ENCODE data around the gene LACTB.

LACTB gene

GRCh38 chr15:63134245-63134985 is 12.8 kb downstream of the LACTB start:
- no peak for DNase-seq (ENCODE audit: extremely low spot score)
- ChIA-PET CTCF (no interaction called here), POLR2A (interaction anchor here (3.3 kb wide), 1 partner anchor 23 kb away, joined by 8 read pairs; the partner anchor contains the start of gene RPS27L)

DNA sequence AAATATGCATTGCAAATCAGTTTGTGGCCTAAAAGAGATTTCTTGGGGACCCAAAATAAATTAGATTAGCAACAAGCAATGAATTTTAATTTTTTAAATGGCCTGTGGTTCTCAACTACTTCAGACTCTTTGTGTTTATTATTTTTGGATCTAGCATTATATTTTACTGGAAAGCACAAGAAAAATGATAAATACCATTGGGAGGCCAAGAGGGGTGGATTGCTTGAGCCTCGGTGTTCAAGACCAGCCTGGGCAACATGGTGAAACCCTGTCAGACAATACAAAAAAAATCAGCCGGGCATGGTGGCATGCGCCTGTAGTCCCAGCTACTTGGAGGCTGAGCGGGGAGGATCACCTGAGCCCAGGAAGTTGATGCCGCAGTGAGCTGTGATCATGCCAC is 13.6 kb downstream of the LACTB start:
- POLR2A ChIA-PET, result interaction anchor here (3.3 kb wide), 1 partner anchor 22 kb away, joined by 8 read pairs; the partner anchor contains the start of gene RPS27L
- TF ChIP-seq NFRKB (IDR thresholded peaks at IDR 0.05) (no peak), PKNOX1 (IDR thresholded peaks at IDR 0.05) (no peak), FOXK2 (IDR thresholded peaks at IDR 0.05) (no peak), ARNT (IDR thresholded peaks at IDR 0.05) (no peak), SP1 (IDR thresholded peaks at IDR 0.05) (no peak), ZNF384 (IDR thresholded peaks at IDR 0.05) (no peak), HDGF (IDR thresholded peaks at IDR 0.05; ENCODE audit: borderline replicate concordance) (no peak), CTBP1 (IDR thresholded peaks at IDR 0.05; ENCODE audit: borderline replicate concordance) (no peak), TARDBP (IDR thresholded peaks at IDR 0.05) (no peak), FOXM1 (IDR thresholded peaks at IDR 0.05; ENCODE audit: borderline replicate concordance) (no peak), BHLHE40 (IDR thresholded peaks at IDR 0.05; ENCODE audit: borderline replicate concordance) (no peak), SUZ12 (IDR thresholded peaks at IDR 0.05) (no peak), FOXA1 (IDR thresholded peaks at IDR 0.05) (no peak), ELF4 (IDR thresholded peaks at IDR 0.05) (no peak), LEF1 (IDR thresholded peaks at IDR 0.05; ENCODE audit: borderline replicate concordance) (no peak)
- no peak for DNase-seq (ENCODE audit: extremely low spot score)
- CTCF ChIA-PET, result no interaction called here

More at GRCh38 chr15:63134245-63134985, 12.8 kb downstream of the LACTB start:
- no peak for TF ChIP-seq TARDBP (IDR thresholded peaks at IDR 0.05)
- no peak for TF ChIP-seq FOXK2 (IDR thresholded peaks at IDR 0.05)
- no peak for TF ChIP-seq ELF4 (IDR thresholded peaks at IDR 0.05)
- TF ChIP-seq ARNT (IDR thresholded peaks at IDR 0.05), result no peak
- TF ChIP-seq ZNF384 (IDR thresholded peaks at IDR 0.05), result no peak
- no peak for TF ChIP-seq NFRKB (IDR thresholded peaks at IDR 0.05)
- no peak for TF ChIP-seq HDGF (IDR thresholded peaks at IDR 0.05; ENCODE audit: borderline replicate concordance)
- no peak for TF ChIP-seq BHLHE40 (IDR thresholded peaks at IDR 0.05; ENCODE audit: borderline replicate concordance)
- TF ChIP-seq L3MBTL2 (conservative IDR thresholded peaks at IDR 0.05), result no peak
- TF ChIP-seq PKNOX1 (IDR thresholded peaks at IDR 0.05), result no peak
- TF ChIP-seq SP1 (IDR thresholded peaks at IDR 0.05), result no peak
- no peak for TF ChIP-seq CTBP1 (IDR thresholded peaks at IDR 0.05; ENCODE audit: borderline replicate concordance)
- no peak for TF ChIP-seq FOXA1 (IDR thresholded peaks at IDR 0.05)
- TF ChIP-seq LEF1 (IDR thresholded peaks at IDR 0.05; ENCODE audit: borderline replicate concordance), result no peak
- TF ChIP-seq SUZ12 (IDR thresholded peaks at IDR 0.05), result no peak
- TF ChIP-seq FOXM1 (IDR thresholded peaks at IDR 0.05; ENCODE audit: borderline replicate concordance), result no peak

- POLR2A ChIA-PET, result interaction anchor here (3.3 kb wide), 1 partner anchor 21 kb away, joined by 8 read pairs; the partner anchor contains the start of gene RPS27L
- CTCF ChIA-PET, result no interaction called here
- DNase-seq (ENCODE audit: extremely low spot score), result no peak
- no peak for TF ChIP-seq SUZ12 (IDR thresholded peaks at IDR 0.05)
- TF ChIP-seq ELF4 (IDR thresholded peaks at IDR 0.05), result no peak
- TF ChIP-seq ARNT (IDR thresholded peaks at IDR 0.05), result no peak
- no peak for TF ChIP-seq NFRKB (IDR thresholded peaks at IDR 0.05)
- no peak for TF ChIP-seq FOXM1 (IDR thresholded peaks at IDR 0.05; ENCODE audit: borderline replicate concordance)
- TF ChIP-seq FOXA1 (IDR thresholded peaks at IDR 0.05), result no peak
- no peak for TF ChIP-seq BHLHE40 (IDR thresholded peaks at IDR 0.05; ENCODE audit: borderline replicate concordance)
- no peak for TF ChIP-seq LEF1 (IDR thresholded peaks at IDR 0.05; ENCODE audit: borderline replicate concordance)
- no peak for TF ChIP-seq TARDBP (IDR thresholded peaks at IDR 0.05)
- no peak for TF ChIP-seq L3MBTL2 (conservative IDR thresholded peaks at IDR 0.05)
- TF ChIP-seq PKNOX1 (IDR thresholded peaks at IDR 0.05), result no peak
- no peak for TF ChIP-seq ZNF384 (IDR thresholded peaks at IDR 0.05)
- no peak for TF ChIP-seq FOXK2 (IDR thresholded peaks at IDR 0.05)
- no peak for TF ChIP-seq SP1 (IDR thresholded peaks at IDR 0.05)
- no peak for TF ChIP-seq CTBP1 (IDR thresholded peaks at IDR 0.05; ENCODE audit: borderline replicate concordance)
- TF ChIP-seq HDGF (IDR thresholded peaks at IDR 0.05; ENCODE audit: borderline replicate concordance), result no peak
These were observed 14.1 kb downstream of the LACTB start for GRCh38 chr15:63135804-63136203.

DNA sequence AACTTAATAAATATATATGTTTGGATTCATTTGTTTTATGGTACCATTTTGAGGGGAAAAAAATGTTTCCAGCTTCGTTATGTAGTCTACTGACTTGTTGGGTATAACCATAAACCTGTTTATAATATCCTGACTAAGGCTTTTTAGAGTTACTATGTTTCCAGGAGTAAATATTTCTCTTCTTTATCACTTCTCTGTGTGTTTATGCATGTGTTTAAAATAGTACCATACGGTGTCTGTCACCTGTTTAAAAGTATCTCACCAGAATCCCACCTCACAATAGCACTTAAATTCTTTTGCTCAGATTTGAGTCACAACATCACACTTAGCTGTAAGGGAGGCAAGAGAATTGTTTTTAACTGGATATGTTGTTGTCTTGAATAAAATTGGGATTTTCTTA is 15.1 kb downstream of the LACTB start:
- POLR2A ChIA-PET, result interaction anchor here (3.3 kb wide), 1 partner anchor 20 kb away, joined by 8 read pairs; the partner anchor contains the start of gene RPS27L
- CTCF ChIA-PET, result no interaction called here

DNA sequence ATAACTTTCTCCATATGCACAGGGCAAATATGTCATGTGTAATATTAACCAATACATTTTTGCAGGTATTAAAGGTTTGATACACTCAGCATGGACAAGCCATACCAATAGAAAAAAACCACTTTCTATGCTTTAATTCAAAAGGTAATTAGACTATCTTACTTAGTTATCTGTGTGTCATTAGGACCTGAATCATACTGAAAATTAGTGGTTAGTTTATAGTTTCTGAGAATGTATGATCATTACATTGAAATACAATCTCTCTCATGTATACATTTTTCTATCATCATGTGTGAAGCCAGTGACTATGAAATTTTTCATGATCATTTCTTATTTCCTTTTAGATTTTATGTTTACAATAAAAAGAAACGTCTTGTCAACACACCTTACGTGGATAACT is 19.3 kb downstream of the LACTB start:
- ChIA-PET POLR2A (no interaction called here), CTCF (no interaction called here)
- TF ChIP-seq ZNF384 (IDR thresholded peaks at IDR 0.05) (no peak), LEF1 (IDR thresholded peaks at IDR 0.05; ENCODE audit: borderline replicate concordance) (no peak), HDGF (IDR thresholded peaks at IDR 0.05; ENCODE audit: borderline replicate concordance) (no peak), FOXK2 (IDR thresholded peaks at IDR 0.05) (no peak), FOXM1 (IDR thresholded peaks at IDR 0.05; ENCODE audit: borderline replicate concordance) (no peak), L3MBTL2 (conservative IDR thresholded peaks at IDR 0.05) (no peak), BHLHE40 (IDR thresholded peaks at IDR 0.05; ENCODE audit: borderline replicate concordance) (no peak), SUZ12 (IDR thresholded peaks at IDR 0.05) (no peak), ARNT (IDR thresholded peaks at IDR 0.05) (no peak), FOXA1 (IDR thresholded peaks at IDR 0.05) (no peak), NFRKB (IDR thresholded peaks at IDR 0.05) (no peak), PKNOX1 (IDR thresholded peaks at IDR 0.05) (no peak), SP1 (IDR thresholded peaks at IDR 0.05) (no peak), ELF4 (IDR thresholded peaks at IDR 0.05) (no peak), CTBP1 (IDR thresholded peaks at IDR 0.05; ENCODE audit: borderline replicate concordance) (no peak), TARDBP (IDR thresholded peaks at IDR 0.05) (no peak)
- DNase-seq (ENCODE audit: extremely low spot score), result no peak

More for the DNA sequence above, 15.1 kb downstream of the LACTB start:
- DNase-seq (ENCODE audit: extremely low spot score), result no peak
- TF ChIP-seq NFRKB (IDR thresholded peaks at IDR 0.05) (no peak), BHLHE40 (IDR thresholded peaks at IDR 0.05; ENCODE audit: borderline replicate concordance) (no peak), SUZ12 (IDR thresholded peaks at IDR 0.05) (no peak), LEF1 (IDR thresholded peaks at IDR 0.05; ENCODE audit: borderline replicate concordance) (no peak), SP1 (IDR thresholded peaks at IDR 0.05) (no peak), ARNT (IDR thresholded peaks at IDR 0.05) (no peak)
